22Rv1 (cell line): Measurements from ENCODE around the gene FGD2.

Experiments
- ZFX ChIP-seq: fragments of 450-650 bp; IDR thresholded peaks from 2 replicates; pipeline ENCODE4 v1.6.1; 2017; ENCODE audit warnings: antibody characterized with exemption, borderline replicate concordance
- TF ChIP-seq, protein P1 (sequence below): fragments of 450-650 bp; IDR thresholded peaks from 2 replicates; pipeline ENCODE4 v1.5.1; 2017; ENCODE audit warnings: mild to moderate bottlenecking

DNA sequence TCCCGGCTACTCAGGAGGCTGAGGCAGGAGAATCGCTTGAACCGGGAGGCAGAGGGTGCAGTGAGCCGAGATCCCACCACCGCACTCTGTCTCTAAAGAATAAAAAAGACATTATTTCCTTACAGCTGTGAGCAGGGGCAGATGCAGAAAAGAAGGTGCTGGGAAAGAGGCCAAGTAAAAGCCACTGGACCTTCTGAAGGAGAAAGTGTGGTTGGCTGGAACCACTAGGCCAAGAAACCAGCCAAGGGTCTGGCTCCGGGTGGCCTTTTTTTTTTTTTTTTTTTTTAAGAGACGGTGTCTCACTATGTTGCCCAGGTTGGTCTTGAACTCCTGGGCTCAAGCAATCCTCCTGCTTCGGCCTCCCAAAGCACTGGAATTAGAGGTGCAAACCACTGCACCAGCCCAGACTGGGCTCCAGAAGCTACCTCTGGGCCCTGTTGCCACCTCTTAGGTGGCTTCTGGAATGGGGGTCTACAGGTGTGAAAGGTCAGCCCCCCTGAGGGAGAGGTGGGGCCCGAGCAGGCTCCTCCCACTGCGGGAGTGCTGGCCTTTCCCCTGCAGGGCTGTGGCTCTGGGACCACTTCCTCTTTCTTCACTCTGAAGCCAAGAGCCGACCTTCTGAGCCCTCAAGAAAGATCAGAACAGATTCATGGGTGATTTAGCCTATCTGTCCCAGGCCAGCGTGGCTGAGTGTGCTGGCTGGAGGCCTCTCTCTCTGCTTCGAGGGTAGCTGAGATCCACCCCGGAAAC lies at the start of gene FGD2:
- TF ChIP-seq, protein P1, sequence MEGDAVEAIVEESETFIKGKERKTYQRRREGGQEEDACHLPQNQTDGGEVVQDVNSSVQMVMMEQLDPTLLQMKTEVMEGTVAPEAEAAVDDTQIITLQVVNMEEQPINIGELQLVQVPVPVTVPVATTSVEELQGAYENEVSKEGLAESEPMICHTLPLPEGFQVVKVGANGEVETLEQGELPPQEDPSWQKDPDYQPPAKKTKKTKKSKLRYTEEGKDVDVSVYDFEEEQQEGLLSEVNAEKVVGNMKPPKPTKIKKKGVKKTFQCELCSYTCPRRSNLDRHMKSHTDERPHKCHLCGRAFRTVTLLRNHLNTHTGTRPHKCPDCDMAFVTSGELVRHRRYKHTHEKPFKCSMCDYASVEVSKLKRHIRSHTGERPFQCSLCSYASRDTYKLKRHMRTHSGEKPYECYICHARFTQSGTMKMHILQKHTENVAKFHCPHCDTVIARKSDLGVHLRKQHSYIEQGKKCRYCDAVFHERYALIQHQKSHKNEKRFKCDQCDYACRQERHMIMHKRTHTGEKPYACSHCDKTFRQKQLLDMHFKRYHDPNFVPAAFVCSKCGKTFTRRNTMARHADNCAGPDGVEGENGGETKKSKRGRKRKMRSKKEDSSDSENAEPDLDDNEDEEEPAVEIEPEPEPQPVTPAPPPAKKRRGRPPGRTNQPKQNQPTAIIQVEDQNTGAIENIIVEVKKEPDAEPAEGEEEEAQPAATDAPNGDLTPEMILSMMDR = no peak
- no peak for TF ChIP-seq ZFX
